ENCODE data around the gene CUL2.
"Not testable (repeated sequence)": the region's sequence is repeated elsewhere in the genome, so short reads cannot be mapped to it uniquely, and the experiment has no call there.

Gene CUL2

DNA sequence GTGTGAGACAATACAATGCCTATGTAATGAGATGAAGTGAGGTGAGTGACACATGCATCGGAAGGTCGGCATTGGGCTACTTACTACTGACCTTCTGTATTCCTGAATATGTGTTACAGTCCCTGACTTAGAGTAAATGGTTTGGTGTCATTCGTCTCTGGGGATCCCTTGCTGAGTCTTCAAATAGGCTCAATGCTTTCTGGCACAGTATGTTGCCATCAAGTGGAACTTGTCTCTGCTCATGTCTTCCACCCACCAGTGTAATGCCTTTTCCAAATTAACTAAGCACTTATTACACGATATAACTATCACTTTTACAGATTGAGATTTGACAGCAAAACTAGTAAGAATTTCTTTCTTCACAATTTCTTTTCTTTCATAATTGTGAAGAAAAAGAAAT is 10.9 kb downstream of the CUL2 start:
- DNase-seq, result no peak

GRCh38 chr10:35075228-35075627 is 14.9 kb downstream of the CUL2 start:
- DNase-seq, result no peak

DNA sequence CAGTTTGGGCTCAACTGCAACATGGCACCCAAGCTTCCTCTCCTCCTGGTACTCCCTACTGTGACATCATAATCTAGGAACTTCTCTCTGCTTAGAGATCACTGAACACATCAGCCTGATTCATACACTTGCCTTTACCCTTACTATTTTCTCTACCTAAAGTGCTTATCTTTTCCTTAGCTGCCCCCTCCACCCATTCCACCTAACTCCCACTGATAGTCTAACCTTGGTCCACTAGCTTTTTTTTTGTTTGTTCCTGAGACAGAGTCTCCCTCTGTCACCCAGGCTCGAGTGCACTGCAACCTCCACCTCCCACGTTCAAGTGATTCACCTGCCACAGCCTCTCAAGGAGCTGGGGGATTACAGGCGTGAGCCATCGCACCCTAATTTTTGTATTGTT is 15.9 kb downstream of the CUL2 start:
- peak in 1 of 3 donors; percentile 14 for DNase-seq

DNA sequence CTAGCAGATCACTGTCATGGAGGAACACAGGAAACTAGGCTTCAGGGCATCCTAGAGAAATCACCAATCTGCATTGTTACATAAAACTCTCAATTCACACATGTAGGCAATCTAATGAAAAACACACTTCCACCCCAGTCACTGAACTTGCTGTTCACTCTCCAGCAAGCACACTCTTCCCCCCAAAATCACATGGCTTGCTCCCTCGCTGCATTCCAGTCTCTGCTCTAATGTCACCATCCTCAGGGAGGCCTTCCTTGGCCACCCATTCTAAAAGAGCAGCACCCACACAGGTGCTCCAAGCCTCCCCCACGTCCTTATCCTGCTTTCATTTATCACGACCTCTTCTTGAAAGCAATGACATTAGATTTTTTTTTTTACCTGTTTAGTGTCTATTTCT is 19.6 kb downstream of the CUL2 start:
- DNase-seq, result no peak

DNA sequence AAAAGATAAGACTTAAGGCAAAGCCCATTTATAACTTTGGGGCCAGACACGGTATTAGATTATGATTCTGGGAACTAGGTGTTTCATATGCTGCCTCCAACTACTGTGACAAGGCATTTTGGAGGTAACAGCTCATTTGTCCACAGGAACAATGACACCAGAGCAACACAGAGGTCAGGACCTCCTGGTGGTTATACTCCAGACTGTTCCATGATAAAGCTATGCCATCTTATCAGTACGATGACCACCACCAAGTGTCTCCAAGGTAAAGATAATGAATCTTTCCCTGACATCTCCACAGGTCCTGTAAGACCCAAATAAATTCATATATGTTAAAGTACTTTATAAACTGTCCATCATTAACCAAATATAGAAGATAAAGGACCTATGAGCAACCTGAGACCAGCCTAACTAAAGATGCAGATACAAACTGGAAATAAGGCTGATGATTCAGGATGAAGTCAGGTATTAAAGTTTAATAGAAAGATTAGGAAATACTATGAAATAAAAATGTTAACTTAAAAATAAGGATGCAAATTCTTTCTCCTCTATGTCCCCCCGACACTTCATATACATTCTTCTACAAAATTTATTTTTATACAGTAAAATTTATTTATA is 26.2 kb downstream of the CUL2 start:
- DNase-seq, result no peak

DNA sequence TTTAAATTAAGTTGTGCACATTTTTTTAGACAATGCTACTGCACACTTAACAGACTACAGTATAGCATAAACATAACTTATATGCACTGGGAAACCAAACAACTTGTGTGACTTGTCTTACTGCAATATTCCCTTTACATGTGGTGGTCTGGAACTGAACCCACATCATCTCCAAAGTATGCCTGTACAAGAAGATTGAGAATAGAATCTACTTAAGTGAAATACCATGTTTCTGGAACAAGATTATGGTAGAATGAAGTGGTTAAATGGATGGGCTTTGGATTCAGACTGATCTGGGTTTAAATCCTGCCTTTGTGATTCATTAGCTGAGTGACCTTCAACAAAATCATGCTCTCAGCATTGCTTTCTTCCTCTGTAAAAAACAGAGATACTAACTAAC is 30.7 kb downstream of the CUL2 start:
- DNase-seq, result no peak

DNA sequence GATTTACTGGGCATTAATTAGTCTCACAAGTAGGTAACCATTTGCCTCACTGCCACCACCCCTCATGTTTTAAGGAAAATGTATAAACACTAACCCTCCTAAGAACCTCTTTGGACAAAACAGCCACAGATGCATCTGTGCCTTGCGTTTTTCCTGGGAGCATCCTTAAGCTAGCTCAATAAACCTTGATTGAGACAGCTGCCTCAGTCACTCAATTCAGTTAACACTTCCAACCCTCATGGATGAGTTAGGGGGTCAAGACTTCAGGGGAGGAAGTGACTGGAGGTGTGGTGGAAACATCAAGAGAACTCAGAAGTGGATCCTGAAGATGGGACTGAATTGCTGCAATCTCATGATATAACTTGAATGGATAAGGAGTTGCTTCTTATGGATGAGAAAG is 31.5 kb downstream of the CUL2 start:
- no peak for DNase-seq

DNA sequence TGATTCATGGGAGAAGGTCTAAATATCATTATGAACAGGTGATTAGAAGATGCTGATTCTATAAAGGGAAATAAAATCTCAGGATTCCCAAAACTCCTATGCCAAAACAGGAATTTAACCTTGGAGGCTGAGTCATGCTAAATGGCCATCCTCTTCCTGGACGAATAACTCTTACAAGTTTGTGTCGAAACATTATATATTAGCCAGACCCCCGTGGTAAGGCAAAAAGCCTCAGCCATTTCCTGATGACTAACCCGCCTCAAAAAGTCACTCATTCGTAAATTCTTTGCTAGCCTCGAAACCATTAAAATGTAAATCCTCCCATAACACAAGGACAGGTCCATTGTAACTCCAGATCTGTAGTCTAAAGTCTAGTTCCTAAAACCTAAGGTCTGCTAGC is 32.0 kb downstream of the CUL2 start:
- DNase-seq, result peak; percentile 44 to 66 (median 56)

DNA sequence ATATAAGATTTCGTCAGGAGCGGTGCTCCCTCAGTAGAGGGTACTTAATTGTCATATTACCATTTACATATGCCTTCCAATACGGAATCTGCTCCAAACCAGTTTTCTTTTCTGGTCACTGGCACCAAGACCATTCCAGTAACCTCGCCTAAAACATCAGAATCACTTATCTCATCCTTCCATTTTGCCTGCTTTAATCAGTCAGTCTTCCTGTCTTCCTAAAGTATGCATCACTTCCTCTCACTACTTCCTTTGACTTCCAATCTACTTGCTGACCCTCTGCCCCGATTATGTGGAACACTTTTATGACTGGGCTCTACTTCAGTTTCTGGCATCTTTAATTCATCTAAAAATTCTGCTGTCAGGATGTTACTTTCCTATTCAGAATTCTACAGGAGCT is 33.5 kb downstream of the CUL2 start:
- no peak for DNase-seq

- no peak for DNase-seq
Observed at GRCh38 chr10:35056133-35056532, 34.0 kb downstream of the CUL2 start.

GRCh38 chr10:35050568-35050967 is 39.6 kb downstream of the CUL2 start:
- no peak for DNase-seq

DNA sequence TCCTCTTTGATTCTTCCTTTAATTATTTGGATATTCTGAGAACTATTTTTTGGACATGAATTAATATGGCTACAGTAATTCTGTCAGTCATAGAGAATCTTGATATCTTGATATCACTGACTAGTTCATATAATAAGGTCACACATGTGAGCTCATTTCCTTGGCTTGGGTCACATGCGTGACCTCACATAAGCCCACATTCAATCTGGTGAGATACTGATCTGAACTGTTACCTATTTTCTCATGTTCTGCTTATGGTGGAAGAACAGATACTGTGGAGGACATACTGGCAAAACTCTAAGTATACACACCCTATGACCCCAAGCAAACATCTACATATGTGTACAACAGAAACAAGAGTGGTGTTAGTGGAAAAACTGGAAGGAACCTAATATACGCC is 44.1 kb downstream of the CUL2 start:
- DNase-seq, result peak in 1 of 3 donors; percentile 17

- not testable (repeated sequence) for DNase-seq
Observed at GRCh38 chr10:35045275-35045674, 44.9 kb downstream of the CUL2 start.

DNA sequence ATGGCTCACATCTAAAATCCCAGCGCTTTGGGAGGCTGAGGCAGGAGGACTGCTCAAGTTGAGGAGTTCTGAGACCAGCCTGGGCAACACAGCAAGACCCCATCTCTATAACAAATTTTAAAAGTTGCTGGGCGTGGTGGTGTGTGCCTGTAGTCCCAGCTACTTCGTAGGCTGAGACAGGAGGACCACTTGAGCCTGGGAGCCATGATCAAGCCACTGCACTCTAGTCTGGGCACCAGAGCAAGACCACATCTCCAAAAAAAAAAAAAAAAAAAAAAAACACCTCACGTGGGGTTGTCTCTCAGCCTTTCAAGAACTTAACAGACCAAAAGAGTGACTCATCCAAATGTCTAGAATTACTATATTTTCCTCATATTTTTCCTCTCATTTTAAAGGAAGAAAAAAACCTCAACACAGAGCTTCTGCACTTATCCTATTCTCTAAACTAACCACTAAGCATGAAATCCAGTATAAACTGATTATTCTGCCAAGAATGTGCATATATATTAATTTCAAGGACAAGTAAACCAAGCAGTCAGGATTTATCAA is 46.3 kb downstream of the CUL2 start:
- no peak for DNase-seq

- DNase-seq, result no peak
Observed at GRCh38 chr10:35042783-35043182, 47.4 kb downstream of the CUL2 start.

DNA sequence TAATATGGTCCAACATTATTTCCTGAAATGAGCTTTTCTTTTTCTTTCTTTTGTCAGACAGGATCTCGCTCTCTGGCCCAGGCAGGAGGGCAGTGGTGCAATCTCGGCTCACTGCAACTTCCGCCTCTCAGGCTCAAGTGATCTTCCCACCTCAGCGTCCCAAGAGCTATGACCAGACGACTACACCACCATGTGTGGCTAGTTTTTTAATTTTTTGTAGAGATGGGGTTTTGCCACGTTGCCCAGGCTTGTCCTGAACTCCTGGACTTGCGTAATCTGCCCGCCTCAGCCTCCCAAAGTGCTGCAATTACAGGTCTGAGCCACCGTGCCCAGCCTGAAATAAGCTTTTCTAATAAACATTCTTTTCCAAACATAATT is 48.6 kb downstream of the CUL2 start:
- DNase-seq, result peak in 2 of 3 donors; percentile 3 to 17

DNA sequence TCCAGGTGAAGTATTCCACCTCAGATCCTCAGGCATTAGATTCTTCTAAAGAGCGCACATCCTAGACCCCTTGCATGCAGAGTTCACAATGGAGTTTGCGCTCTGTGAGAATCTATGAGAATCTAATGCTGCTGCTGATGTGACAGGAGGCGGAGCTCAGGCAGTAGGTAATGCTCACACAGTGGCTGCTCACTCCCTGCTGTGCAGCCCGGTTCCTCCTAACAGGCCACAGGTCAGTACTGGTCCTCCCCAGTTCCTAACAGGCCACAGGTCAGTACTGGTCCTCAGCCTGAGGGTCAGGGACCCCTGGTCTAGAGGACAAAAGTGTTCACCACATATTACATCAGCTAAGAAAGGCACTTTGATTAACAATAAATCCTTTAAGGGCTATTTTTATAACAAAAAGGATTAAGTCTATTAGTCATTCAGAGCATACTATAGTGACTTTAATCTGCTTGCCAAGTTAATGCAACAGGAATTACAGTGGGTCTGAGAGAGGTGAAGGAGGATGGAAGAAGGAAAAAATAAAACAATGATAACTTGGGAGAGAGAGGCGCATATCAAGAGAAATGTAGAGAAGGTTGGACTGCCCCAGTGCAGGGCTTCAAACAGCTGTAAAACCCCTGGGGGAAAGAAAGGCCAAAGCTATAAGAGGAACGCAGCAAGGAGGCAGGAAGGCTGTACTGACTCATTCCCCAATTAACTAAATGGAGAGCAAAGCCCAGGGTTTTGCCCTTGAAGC is 49.2 kb downstream of the CUL2 start:
- no peak for DNase-seq

- no peak for DNase-seq
Observed at GRCh38 chr10:35037104-35037503, 53.0 kb downstream of the CUL2 start.

DNA sequence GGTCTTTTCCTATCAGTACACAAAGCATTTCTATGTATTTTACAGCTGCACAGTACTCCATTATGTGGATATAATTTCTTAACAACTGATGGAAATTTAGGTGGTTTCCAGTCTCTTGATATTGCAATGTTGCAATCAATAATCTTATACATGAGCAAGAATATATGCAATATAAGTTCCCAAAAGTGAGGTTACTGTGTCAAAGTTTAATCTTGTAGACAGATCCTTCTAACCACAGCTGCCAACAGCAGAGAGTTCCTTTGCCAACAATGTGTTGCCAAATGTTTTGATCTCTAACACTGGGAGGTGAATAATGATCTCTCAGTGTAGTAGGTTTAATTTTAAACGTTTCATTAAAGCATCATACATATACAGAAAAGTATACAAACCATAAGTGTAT is 54.5 kb downstream of the CUL2 start:
- DNase-seq, result peak; percentile 60 to 76 (median 74)

DNA sequence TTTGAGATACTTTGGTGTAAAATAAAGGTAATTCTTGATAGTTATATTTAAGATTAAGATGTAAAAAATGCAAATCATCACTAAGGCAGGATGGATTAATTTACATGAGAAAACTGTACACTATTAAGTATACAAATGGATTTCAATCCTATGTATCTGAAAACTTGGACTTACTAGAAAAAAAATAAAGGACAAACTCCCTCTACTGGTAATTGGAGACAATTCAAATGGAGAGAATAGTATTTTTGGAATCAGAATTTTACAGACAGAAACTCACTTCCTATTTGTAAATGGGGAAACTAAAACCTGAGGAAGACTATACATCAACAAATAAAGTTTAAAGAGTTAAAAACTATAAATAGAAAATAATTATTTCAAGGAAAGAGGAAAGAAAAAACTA is 62.6 kb downstream of the CUL2 start:
- peak; percentile 5 to 51 (median 49) for DNase-seq

DNA sequence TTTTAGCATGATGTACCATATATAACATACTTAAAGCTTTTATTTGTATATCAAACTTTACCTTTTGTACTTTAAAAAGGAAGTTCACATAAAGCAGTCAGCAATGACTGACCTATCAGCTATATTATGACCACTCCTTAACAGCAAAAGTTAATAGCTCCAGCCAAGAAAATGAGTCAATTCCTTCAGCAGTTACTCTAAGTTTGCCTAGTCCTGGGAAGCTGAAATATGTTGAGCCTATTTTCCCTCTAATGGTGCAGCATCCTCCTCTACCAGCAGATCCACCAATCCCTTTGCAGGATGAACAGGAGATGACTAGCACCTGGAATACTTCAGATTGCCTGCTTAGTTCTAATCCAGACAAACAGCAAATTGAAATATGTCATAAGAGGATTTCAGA is 64.2 kb downstream of the CUL2 start:
- no peak for DNase-seq

DNA sequence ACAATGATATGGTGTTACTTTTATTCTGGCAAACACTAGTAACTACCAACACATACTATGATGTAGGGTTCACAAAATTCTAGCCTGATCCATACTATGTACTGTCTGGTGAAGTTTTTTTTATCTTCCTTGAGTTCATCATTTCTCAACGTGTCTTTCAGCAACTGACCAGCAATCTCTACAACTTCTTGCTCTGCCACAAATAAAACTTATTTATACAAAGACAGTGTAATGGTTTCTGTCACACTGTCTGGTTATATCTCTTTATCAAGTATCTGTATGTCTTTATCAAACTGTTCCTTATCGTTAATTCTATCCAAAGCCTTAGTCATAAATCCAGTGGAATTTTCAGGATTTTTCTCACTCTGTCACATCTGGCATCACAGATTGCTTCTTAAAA is 69.7 kb downstream of the CUL2 start:
- no peak for DNase-seq

- DNase-seq, result no peak
Observed at GRCh38 chr10:35019041-35020024, 70.8 kb downstream of the CUL2 start.
